ENCODE data around the gene PRR33.

The PRR33 gene

DNA sequence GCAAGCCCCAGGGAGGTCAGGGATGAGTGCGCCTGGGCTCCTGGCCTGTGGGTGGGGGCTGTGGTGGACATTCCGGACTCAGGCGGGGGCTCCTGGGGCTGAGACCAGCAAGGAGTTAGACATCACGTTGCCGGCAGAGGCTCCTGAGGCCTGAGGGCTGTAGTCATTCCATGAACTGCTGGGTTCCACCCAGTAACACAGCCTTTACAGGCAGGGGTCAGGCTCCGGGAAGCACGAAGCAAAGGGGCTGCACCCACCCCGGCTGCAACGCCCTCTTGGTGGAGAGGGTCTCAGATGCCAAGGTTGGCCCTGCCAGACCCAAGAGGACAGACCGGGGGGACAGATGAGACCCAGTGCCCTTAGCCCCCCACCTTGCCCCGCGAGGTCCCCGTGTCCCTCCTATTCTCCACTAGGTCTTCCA lies 36.8 kb upstream of the PRR33 start:
- Histone ChIP-seq H3K27ac (ENCODE audit: low read depth, low read length) (no peak overlapping the region), H4K20me1 (ENCODE audit: control insufficient read depth, insufficient read depth, low read depth, low read length) (no peaks in the 10 kb centered on the region), H3K36me3 (ENCODE audit: control insufficient read depth, low read length) (no peaks in the 10 kb centered on the region), H3K4me3 (ENCODE audit: low read length) (no peak overlapping the region), H3K9me2 (replicated peaks; ENCODE audit: control insufficient read depth, low read length) (no peaks in the 10 kb centered on the region), H3K4me2 (ENCODE audit: low read length) (no peak overlapping the region), H3K4me1 (ENCODE audit: control insufficient read depth, low read length) (no peaks in the 10 kb centered on the region), H3K9me3 (ENCODE audit: control insufficient read depth, insufficient read depth, low read length) (no peaks in the 10 kb centered on the region), H3K79me2 (ENCODE audit: control insufficient read depth, low read length) (no peaks in the 10 kb centered on the region), H3F3A (ENCODE audit: control insufficient read depth, insufficient read depth) (no peaks in the 10 kb centered on the region), H3K27me3 (ENCODE audit: control insufficient read depth, low read length) (no peaks in the 10 kb centered on the region)
- TF ChIP-seq EZH2phosphoT487 (IDR thresholded peaks at IDR 0.05; ENCODE audit: borderline replicate concordance, low read length) = no peak
- TF ChIP-seq, protein P1, sequence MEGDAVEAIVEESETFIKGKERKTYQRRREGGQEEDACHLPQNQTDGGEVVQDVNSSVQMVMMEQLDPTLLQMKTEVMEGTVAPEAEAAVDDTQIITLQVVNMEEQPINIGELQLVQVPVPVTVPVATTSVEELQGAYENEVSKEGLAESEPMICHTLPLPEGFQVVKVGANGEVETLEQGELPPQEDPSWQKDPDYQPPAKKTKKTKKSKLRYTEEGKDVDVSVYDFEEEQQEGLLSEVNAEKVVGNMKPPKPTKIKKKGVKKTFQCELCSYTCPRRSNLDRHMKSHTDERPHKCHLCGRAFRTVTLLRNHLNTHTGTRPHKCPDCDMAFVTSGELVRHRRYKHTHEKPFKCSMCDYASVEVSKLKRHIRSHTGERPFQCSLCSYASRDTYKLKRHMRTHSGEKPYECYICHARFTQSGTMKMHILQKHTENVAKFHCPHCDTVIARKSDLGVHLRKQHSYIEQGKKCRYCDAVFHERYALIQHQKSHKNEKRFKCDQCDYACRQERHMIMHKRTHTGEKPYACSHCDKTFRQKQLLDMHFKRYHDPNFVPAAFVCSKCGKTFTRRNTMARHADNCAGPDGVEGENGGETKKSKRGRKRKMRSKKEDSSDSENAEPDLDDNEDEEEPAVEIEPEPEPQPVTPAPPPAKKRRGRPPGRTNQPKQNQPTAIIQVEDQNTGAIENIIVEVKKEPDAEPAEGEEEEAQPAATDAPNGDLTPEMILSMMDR (IDR thresholded peaks at IDR 0.05; ENCODE audit: low read depth, low read length, poor library complexity, severe bottlenecking) = no peak

DNA sequence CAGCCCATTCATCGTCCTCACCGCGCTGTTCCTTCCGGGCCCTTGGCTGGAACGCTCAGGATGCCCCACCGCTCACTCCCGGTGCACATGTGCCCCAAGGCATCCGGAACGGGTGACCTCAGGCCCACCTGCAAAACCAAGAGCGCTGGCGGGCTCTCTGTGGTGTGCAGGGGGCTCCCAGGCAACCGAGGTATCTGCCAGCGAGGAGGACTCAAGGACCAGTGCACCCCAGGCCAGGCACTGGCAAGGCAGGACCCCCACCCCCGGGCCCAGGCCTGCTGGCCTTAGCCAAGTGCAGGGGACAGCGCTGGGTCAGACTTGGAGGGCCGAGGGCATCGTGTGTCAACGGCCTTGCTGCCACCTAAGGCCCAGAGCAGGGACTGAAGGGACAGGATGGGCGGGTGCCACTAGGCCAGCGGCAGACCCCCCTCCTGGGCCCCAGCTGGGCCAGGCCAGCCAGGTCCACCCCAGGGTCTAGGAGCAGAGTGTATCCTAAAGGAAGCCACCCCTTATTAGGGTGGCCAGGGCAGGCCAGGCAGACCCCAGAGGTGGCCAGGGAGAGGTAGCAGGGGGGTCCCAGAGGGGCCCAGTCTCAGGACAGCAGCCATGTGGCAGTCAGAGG lies 36.3 kb upstream of the PRR33 start:
- Histone ChIP-seq H3K79me2 (ENCODE audit: control insufficient read depth, low read length) (no peaks in the 10 kb centered on the region), H3K4me3 (ENCODE audit: low read length) (no peak overlapping the region), H3F3A (ENCODE audit: control insufficient read depth, insufficient read depth) (no peaks in the 10 kb centered on the region), H3K27me3 (ENCODE audit: control insufficient read depth, low read length) (no peaks in the 10 kb centered on the region), H3K4me2 (ENCODE audit: low read length) (no peak overlapping the region), H3K36me3 (ENCODE audit: control insufficient read depth, low read length) (no peaks in the 10 kb centered on the region), H3K27ac (ENCODE audit: low read depth, low read length) (no peak overlapping the region), H3K4me1 (ENCODE audit: control insufficient read depth, low read length) (no peaks in the 10 kb centered on the region), H3K9me2 (replicated peaks; ENCODE audit: control insufficient read depth, low read length) (no peaks in the 10 kb centered on the region), H4K20me1 (ENCODE audit: control insufficient read depth, insufficient read depth, low read depth, low read length) (no peaks in the 10 kb centered on the region), H3K9me3 (ENCODE audit: control insufficient read depth, insufficient read depth, low read length) (no peaks in the 10 kb centered on the region)
- TF ChIP-seq, protein P1 (IDR thresholded peaks at IDR 0.05; ENCODE audit: low read depth, low read length, poor library complexity, severe bottlenecking) = no peak
- no peak for TF ChIP-seq EZH2phosphoT487 (IDR thresholded peaks at IDR 0.05; ENCODE audit: borderline replicate concordance, low read length)

DNA sequence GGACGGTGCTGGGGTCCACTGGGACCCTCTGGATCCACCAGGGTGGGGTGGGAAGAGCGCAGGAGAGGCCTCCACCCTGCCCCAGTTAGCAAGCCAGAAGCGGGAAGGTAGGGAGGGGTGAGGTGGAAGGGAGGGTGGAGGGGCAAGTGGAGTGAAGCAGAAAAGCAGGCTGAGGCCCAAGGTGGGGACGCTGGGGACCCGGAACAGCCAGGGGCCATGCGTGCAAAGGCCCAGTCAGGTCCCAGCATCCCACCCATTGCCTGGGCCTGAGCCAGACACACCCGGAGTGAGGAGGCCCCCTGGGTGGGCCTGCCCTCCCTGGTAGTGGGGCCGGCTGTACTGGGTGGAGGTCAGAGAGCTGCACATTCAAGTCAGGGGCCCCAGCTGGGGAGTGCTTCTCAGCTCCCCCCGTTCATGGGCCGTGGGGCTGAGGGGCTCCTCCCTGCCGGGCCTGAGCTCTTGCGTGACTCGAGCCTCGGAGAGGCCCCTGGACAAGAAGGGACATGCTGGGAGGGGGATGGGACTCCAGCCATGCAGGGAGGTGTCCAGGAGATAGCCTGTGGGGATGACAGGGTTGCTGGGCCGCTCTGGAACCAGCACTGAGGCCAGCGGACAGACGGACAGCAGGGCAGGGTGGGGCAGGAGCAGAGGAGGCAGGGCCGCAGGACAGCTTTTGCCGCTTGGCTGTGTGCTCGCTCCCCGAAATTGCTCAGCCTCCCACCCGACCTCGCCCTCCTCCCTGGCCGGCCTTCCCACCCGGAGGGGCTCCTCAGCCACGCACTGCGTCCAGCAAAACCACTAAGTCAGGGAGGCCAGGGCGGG lies 35.5 kb upstream of the PRR33 start:
- no peak for TF ChIP-seq EZH2phosphoT487 (IDR thresholded peaks at IDR 0.05; ENCODE audit: borderline replicate concordance, low read length)
- TF ChIP-seq, protein P1 (IDR thresholded peaks at IDR 0.05; ENCODE audit: low read depth, low read length, poor library complexity, severe bottlenecking) = no peak
- Histone ChIP-seq H3K27ac (ENCODE audit: low read depth, low read length) (no peak overlapping the region), H3K27me3 (ENCODE audit: control insufficient read depth, low read length) (no peaks in the 10 kb centered on the region)

More for the DNA sequence above, 35.5 kb upstream of the PRR33 start:
- Histone ChIP-seq H3K4me1 (ENCODE audit: control insufficient read depth, low read length) (no peaks in the 10 kb centered on the region), H3K4me2 (ENCODE audit: low read length) (no peak overlapping the region), H4K20me1 (ENCODE audit: control insufficient read depth, insufficient read depth, low read depth, low read length) (no peaks in the 10 kb centered on the region), H3F3A (ENCODE audit: control insufficient read depth, insufficient read depth) (no peaks in the 10 kb centered on the region), H3K4me3 (ENCODE audit: low read length) (no peak overlapping the region), H3K79me2 (ENCODE audit: control insufficient read depth, low read length) (no peaks in the 10 kb centered on the region), H3K9me2 (replicated peaks; ENCODE audit: control insufficient read depth, low read length) (no peaks in the 10 kb centered on the region), H3K36me3 (ENCODE audit: control insufficient read depth, low read length) (no peaks in the 10 kb centered on the region), H3K9me3 (ENCODE audit: control insufficient read depth, insufficient read depth, low read length) (no peaks in the 10 kb centered on the region)
